IPS-NIHi7 (cell line): ENCODE data around the gene RASGRP4.
"Not testable (repeated sequence)": the region's sequence is repeated elsewhere in the genome, so short reads cannot be mapped to it uniquely, and the experiment has no call there.

ENCODE experiments used
- DNase-seq: peaks from one replicate; pipeline ENCODE4 v3.0.0; 2012; ENCODE audit warnings: mixed read lengths; ENCODE audit errors: extremely low spot score

RASGRP4 gene

DNA sequence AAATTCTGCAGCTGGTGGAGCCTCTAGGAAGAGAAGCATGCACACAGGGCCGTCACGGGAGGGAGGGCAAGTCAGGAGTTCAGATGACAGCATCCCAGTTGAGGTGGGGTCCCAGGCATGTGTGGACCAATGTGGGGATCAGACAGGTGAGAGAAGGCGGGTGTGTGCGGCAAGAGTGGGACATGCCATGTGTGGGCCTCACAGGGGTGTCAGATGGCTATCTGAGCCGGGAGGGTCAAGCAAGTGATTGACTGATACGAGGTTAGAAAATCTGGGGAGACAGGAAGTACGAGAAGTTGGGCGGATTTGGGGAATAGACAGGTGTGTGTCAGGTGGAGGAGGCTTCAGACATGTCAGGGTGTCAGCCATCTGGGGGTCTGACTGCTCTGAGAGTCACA lies 8.9 kb downstream of the RASGRP4 start:
- DNase-seq: no peak

- no peak for DNase-seq
Measured at GRCh38 chr19:38413416-38413815, 12.6 kb downstream of the RASGRP4 start.

- DNase-seq: no peak
Measured at GRCh38 chr19:38412961-38413360, 13.1 kb downstream of the RASGRP4 start.

- no peak for DNase-seq
Measured at GRCh38 chr19:38412491-38412890, 13.5 kb downstream of the RASGRP4 start.

- DNase-seq: not testable (repeated sequence)
Measured at GRCh38 chr19:38411898-38412297, 14.1 kb downstream of the RASGRP4 start.

DNA sequence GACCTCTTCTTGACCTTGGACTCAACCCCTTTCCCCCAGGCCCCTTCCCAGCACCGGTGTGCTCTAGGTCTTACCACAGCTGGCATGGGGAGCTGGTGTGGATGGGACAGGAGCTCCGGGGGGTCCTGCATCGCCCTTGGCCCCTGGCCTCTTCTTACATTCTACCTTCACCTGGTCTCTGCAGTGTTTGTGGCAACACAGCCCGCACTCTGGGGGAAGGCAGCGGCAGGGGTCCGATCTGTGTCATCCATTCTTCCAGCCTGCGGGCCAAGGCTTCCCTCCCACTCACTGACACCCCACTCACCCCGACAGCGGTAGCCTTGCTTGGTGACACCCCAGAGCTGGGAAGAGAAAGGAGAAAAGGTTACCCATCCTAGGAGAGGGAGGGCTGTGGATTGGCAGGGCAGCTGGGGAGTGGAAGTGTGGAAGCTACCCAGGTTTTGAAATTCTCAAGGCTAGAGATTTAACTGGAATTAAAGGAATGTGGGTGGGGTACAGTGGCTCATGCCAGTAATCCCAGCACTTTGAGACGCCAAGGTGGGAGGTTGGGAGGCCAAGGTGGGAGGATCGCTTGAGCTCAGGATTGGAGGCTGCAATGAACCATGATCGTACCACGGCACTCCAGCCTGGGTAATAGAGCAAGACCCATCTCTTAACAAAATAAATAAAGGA lies 14.8 kb downstream of the RASGRP4 start:
- no peak for DNase-seq

DNA sequence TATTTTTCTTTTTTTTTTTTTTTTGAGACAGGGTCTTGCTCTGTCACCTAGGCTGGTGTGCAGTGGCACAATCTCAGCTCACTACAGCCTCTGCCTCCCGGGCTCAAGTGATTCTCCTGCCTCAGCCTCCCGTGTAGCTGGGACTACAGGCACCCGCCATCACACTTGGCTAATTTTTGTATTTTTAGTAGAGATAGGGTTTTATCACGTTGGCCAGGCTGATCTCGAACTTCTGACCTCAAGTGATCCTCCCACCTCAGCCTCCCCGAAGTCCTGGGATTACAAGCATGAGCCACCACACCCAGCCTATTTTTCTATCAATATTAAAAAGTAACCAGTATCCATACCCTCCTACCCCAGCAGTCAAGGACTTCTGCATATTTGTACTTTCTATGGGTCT lies 15.6 kb downstream of the RASGRP4 start:
- DNase-seq: not testable (repeated sequence)

DNA sequence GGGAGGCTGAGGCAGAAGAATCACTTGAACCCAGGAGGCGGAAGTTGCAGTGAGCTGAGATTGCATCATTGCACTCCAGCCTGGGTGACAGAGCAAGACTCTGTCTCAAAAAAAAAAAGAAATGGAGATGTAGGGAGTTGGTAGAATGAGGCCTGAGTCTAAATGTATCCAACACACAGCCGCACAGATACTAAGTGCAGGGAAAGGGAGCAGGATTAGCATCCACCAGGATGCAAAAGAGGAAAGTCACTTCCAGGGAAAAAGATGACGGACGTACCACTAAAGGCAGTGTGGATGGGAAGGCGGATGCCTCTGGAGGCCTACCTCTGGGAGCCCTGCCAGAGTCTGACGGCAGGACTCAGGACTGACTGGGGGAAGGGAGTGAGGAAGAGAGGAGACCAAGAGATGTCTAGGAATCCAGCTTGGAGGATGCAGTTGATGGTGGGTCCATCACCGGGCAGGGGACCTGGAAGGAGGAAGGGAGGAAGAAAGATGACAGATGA lies 16.3 kb downstream of the RASGRP4 start:
- no peak for DNase-seq

DNA sequence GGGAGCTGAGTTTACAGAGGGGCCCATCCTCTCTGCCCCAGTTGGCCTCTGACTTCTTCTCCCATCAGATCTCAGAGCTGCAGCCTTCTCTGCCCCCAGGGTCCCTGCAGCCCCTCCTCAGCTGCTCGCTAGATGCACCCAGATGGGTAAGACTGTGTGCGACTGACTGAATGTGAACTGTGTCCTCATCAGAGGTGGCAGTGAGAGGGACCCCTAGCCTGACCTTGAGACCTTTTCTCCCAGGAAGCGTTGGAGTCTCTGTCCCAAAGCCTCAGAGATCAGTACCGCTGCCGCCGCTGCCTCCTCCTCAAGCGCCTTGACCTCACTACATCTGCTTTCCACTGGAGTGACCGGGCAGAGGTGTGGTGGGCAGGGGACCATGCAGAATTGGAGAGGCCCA lies 20.7 kb downstream of the RASGRP4 start:
- no peak for DNase-seq

DNA sequence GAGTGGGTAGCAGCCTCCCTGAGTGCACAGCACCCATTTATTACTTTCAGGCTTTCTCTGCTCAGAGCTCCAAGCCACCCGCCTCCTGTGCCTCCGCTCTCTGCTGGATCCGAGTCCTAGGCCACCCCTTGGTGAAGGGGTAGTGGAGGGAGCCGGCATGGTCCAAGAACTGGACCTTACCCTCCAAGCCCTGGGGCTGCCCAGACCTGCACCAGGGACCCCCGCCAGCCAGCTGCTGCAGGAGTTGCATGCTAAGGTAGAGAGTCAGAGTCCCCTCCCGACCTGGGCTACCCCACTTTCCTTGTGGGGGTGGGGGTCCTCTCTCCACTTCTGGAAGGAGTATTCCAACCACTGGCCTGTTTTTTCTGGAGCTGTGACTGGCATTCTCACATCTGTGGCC lies 21.2 kb downstream of the RASGRP4 start:
- no peak for DNase-seq

- DNase-seq: peak; percentile 100
Measured at GRCh38 chr19:38402967-38403674, 22.9 kb downstream of the RASGRP4 start, which contains the start of gene FAM98C. Gene FAM98C (plus strand): TSS chr19:38403093. CDS start chr19:38403154, 61 bp downstream.

- DNase-seq: no peak
Measured at GRCh38 chr19:38402623-38402966, 23.4 kb downstream of the RASGRP4 start.

DNA sequence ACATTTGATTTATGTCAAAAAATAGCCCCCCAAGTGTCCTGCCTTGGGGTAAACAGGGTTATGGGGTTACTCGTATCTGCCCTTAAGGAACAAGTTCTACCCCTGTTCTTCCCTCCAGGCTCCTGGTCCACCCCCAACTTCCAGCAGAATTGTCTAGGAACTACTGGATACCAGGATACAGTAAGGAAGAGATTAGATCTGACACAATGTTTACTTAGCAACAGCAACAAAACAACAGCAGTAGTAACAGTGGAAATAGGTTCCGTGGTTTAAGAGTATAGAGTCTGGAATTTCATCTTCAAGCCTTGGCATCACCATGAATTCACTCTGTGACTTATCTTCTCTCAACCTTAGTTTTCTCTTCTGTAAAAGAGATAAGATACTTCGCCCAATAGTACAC lies 24.9 kb downstream of the RASGRP4 start:
- no peak for DNase-seq

DNA sequence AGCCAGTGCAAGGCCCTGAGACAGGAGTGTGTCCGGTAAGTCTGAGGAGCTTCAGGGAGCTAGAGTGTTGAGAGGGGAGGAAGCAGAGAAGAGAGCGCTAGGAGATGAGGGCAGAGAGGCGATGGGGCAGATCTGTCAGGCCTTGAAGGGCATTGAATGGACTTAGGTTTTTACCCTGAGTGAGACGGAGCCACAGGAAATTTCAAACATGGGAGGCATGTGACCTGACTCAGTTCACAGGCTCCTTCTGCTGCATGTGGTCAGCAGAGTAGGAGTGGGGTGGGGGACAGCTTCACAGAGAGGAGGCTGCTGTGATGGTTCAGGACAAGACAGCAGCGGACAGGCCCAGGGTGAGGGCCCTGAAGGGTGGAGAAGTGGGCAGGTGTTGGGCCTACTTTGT lies 25.7 kb downstream of the RASGRP4 start:
- no peak for DNase-seq

DNA sequence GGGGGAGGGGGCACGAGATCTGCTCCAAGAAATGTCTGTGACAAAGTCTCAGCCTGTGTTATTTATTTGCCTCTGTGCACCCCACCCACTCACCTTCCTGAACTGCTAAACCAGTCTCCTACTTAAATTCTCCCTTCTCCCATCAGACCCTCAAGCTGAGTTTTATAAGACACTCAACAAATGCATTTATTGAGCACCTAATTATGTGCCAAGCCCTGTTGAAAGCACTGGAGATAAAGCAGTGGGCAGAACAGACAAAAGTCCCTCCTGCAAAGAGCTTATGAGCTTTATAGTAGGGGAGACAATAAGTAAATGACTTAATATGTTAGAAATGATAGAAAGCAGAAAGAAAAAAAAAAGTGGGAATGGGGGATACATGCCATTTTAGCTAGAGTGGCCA lies 26.5 kb downstream of the RASGRP4 start:
- no peak for DNase-seq

DNA sequence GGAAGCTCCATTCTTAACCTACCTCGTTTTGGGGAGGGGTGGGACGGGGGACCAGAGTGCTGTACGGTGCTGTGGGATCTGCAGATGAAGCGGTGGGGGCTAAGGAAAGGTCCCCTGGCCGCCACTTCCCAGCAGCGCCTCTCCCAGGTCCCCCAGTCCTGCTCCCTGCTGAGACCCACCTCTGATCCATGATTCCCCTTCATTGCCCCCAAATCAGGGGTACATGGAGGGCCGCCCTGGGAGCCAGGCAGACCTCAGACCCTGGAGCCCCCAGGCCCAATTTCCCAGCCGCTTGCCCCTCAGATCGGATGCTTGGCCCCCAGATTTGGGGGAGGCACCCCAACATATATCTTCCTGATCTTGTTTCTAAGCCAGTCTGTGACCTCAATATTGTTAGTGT lies 26.9 kb downstream of the RASGRP4 start:
- no peak for DNase-seq

- DNase-seq: no peak
Measured at GRCh38 chr19:38395381-38396114, 30.5 kb downstream of the RASGRP4 start.

DNA sequence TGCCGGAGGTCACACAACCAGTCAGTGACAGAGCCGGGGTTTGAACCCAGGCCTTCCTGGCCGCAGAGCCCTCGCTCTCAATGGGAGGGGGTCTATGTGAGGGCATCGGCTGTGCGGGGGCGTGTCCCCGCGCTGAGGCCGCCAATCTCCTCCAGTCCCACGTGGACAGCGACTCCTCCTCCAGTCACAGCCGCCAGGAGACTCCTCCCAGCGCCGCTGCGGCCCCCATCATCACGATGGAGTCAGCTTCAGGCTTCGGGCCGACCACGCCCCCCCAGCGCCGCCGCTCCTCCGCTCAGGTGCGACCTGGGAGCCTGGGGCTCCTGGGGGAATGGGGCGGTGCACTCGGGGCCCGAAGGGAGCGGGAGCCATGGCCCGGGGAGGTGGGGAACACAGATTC lies 31.5 kb downstream of the RASGRP4 start:
- peak; percentile 93 for DNase-seq

DNA sequence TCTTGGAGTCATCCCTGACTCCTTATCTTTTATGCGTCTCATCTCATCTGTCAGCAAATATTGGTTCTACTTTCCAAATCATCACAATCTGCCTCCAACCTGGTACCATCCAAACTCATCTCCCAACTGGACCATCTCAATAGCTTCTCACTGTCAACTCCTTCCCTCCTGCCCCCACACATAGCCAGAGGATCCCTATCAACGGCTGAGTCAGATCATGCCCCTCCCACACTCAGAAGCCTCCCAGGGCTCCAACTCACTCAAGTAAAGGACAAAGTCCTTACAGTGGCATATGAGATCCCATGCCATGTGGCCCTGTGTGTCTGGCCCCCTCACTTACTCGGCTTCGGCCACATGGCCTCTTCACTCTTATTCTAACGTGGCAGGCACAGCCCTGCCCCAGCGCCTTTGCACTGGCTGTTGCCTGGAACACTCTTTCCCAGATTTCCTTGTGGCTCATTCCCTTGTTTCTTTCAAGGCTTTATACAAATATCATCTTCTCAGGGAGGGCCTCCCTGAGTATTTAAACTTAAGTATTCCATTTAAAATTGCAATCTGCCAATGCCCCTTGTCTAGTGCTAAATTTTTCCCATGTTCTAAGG lies 33.2 kb downstream of the RASGRP4 start:
- no peak for DNase-seq

DNA sequence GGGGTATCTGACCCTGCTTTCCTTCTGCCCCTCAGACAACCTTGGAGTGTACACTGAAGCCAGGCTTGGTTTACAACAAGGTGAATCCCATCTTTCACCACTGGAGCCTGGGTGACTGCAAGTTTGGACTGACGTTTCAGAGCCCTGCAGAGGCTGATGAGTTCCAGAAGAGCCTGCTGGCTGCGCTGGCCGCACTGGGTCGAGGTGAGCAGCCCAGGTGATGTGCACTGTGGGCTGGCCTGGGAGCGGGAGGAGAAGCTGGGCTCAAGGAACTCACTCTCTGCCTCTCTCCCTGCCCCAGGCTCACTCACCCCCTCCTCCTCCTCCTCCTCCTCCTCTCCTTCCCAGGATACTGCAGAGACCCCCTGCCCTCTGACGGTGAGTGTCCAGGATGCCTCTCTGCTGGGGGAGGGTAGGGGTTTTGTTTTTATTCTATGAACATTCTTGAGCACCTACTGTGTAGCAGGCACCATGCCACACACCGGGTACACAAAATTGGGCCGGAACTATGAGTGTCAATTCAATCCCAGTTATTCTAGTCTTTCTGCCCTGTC lies 34.0 kb downstream of the RASGRP4 start:
- DNase-seq: no peak

DNA sequence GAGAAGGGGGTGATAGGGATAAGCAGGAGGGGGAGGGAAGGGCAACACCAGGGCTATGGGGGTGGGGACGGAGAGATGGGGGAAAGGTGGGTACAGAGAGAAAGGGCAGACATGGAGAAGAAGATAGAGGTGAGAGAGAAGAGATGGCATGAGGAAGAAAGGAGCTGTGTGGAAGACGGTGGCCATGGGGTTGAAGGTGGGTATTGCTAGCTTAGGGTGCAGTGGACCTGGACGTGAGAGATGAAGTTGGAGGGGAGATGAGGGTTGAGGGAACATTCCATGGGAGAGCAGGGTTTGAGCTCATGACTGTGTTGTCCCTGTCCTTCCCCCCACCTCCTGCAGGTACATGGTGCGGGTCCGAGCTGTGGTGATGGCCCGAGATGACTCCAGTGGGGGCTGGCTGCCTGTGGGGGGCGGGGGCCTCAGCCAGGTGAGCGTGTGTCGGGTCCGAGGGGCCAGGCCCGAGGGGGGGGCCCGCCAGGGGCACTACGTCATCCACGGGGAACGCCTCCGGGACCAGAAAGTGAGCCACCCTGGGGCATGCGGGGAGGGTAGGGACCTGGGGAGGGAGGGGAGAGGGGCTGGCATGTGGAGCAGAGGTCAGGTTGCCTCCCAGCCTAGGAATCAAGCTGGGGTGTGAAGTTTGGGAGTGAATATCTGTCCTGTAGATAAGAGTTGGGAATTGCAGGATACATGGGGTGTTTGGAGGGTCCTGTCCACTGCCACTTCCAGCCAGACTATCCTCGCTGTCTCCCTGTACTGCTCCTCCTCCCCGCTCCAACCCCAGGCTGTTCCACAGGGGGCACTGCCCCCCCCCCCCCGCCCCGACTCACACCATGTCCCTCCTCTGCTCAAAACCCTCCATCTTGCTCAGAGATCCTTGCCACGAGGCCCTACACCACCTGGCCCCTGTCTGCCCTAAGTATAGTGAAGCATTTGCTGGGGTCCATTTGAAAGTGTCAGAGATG lies 35.8 kb downstream of the RASGRP4 start:
- no peak for DNase-seq
